Measurements from ENCODE around the gene RTN4R. TPM values are rescaled to one million over a fixed set of nuclear protein-coding genes. Genes with fewer than 3 reads are reported as not detected.

The RTN4R gene
- total RNA-seq, 1 experiment from 2014 or later, result 25.0 TPM

GRCh38 chr22:20209761-20210250 lies 58.3 kb downstream of the RTN4R start (continued):
- TF ChIP-seq NFATC4 (CRISPR knock-in tag; IDR thresholded peaks at IDR 0.05), result no peak
- no peak for TF ChIP-seq NR1H2 (CRISPR knock-in tag; IDR thresholded peaks at IDR 0.05)
- TF ChIP-seq ELF4 (CRISPR knock-in tag; IDR thresholded peaks at IDR 0.05; ENCODE audit: low read depth), result no peak
- no peak for TF ChIP-seq ZNF512 (CRISPR knock-in tag; IDR thresholded peaks at IDR 0.05; ENCODE audit: borderline replicate concordance)
- TF ChIP-seq TP53 (CRISPR knock-in tag; IDR thresholded peaks at IDR 0.05), result no peak
- TF ChIP-seq IRF2 (CRISPR knock-in tag; IDR thresholded peaks at IDR 0.05; ENCODE audit: borderline replicate concordance, low read depth), result no peak
- TF ChIP-seq ZSCAN18 (CRISPR knock-in tag; IDR thresholded peaks at IDR 0.05), result no peak
- TF ChIP-seq E2F4 (CRISPR knock-in tag; IDR thresholded peaks at IDR 0.05; ENCODE audit: borderline replicate concordance, low read depth), result no peak
- no peak for TF ChIP-seq SMAD4 (CRISPR knock-in tag; IDR thresholded peaks at IDR 0.05)
- TF ChIP-seq MYBL2 (CRISPR knock-in tag; IDR thresholded peaks at IDR 0.05), result no peak

GRCh38 chr22:20208713-20209310 lies 59.3 kb downstream of the RTN4R start:
- H3K9me3 Mint-ChIP-seq, result no peaks in the 10 kb centered on the region
- POLR2A ChIA-PET, result no interaction called here
- no peak for TF ChIP-seq CREB1 (CRISPR knock-in tag; IDR thresholded peaks at IDR 0.05)

GRCh38 chr22:20207277-20208025 lies 60.7 kb downstream of the RTN4R start:
- DNase-seq (ENCODE audit: low spot score) (no peak), ATAC-seq (no peak)
- Mint-ChIP-seq H3K36me3 (no peaks in the 10 kb centered on the region), H3K4me3 (no peak overlapping the region; the same call in 1 of the 2 replicates), H3K9me3 (no peaks in the 10 kb centered on the region), H3K27ac (0 out of 2 replicates have a peak overlapping the region, but pooled peaks have one; percentile 67), H3K4me1 (peaks cover 33% of the 10 kb centered on the region), H3K27me3 (ENCODE audit: low read depth) (no peaks in the 10 kb centered on the region)
- POLR2A ChIA-PET, result no interaction called here
- TF ChIP-seq ZNF138 (CRISPR knock-in tag; conservative IDR thresholded peaks at IDR 0.05) (no peak), E2F1 (CRISPR knock-in tag; IDR thresholded peaks at IDR 0.05) (no peak), ERG (CRISPR knock-in tag; IDR thresholded peaks at IDR 0.05) (no peak), RORB (CRISPR knock-in tag; IDR thresholded peaks at IDR 0.05) (no peak)
- CTCF ChIA-PET, result interaction anchor here (1.0 to 2.3 kb wide), 5 partner anchors 21 to 91 kb away, joined by 3 to 7 read pairs (median 5); no protein-coding TSS in a partner anchor

More at GRCh38 chr22:20208713-20209310, 59.3 kb downstream of the RTN4R start:
- no peak for ATAC-seq
- Mint-ChIP-seq H3K27ac (no peak overlapping the region), H3K4me3 (no peak overlapping the region), H3K27me3 (ENCODE audit: low read depth) (no peaks in the 10 kb centered on the region), H3K4me1 (peaks cover 22% of the 10 kb centered on the region), H3K36me3 (no peaks in the 10 kb centered on the region)
- no peak for DNase-seq (ENCODE audit: low spot score)
- CTCF ChIA-PET, result interaction anchor here (1.2 to 2.3 kb wide), 3 partner anchors 22 to 52 kb away, joined by 5 to 7 read pairs (median 6); no protein-coding TSS in a partner anchor

Data from WTC11 (cell line).